ENCODE results near the gene SLC7A5.
"Not testable (repeated sequence)": the region's sequence is repeated elsewhere in the genome, so short reads cannot be mapped to it uniquely, and the experiment has no call there.

Gene SLC7A5

GRCh38 chr16:87860553-87861299 lies 8.6 kb downstream of the SLC7A5 start:
- no peak for DNase-seq

GRCh38 chr16:87858151-87858993 lies 10.9 kb downstream of the SLC7A5 start:
- DNase-seq: not testable (repeated sequence)

- no peak for DNase-seq
These were observed 12.5 kb downstream of the SLC7A5 start for GRCh38 chr16:87856791-87857228.

- no peak for DNase-seq
These were observed 13.2 kb downstream of the SLC7A5 start for GRCh38 chr16:87855852-87856715.

- DNase-seq: no peak
These were observed 14.2 kb downstream of the SLC7A5 start for GRCh38 chr16:87854907-87855683.

GRCh38 chr16:87854053-87854906 lies 15.0 kb downstream of the SLC7A5 start:
- DNase-seq: no peak

GRCh38 chr16:87853411-87854052 lies 15.8 kb downstream of the SLC7A5 start:
- DNase-seq: peak; percentile 70

- no peak for DNase-seq
These were observed 17.7 kb downstream of the SLC7A5 start for GRCh38 chr16:87851601-87852000.

GRCh38 chr16:87851141-87851587 lies 18.1 kb downstream of the SLC7A5 start:
- DNase-seq: no peak

- peak; percentile 45 for DNase-seq
These were observed 19.0 kb downstream of the SLC7A5 start for GRCh38 chr16:87850009-87851006.

GRCh38 chr16:87849419-87850008 lies 19.8 kb downstream of the SLC7A5 start:
- DNase-seq: peak; percentile 45

GRCh38 chr16:87848676-87849345 lies 20.5 kb downstream of the SLC7A5 start:
- no peak for DNase-seq

GRCh38 chr16:87847785-87848675 lies 21.3 kb downstream of the SLC7A5 start:
- DNase-seq: no peak

- no peak for DNase-seq
These were observed 21.9 kb downstream of the SLC7A5 start for GRCh38 chr16:87847467-87847784.

- DNase-seq: no peak
These were observed 22.4 kb downstream of the SLC7A5 start for GRCh38 chr16:87846705-87847466.

GRCh38 chr16:87845807-87846619 lies 23.3 kb downstream of the SLC7A5 start:
- DNase-seq: no peak

Measured in NCI-H1105 treated with DMSO at 0.1 percent for 48 hours (cell line).